Measurements from ENCODE around the gene DISP3.
A peak's percentile ranks its signal among the peaks of the same experiment; 100 is the strongest.

DISP3 gene

GRCh38 chr1:11543392-11543791 is 64.4 kb downstream of the DISP3 start:
- no peak for DNase-seq (ENCODE audit: low spot score)

- DNase-seq (ENCODE audit: low spot score): no peak
These were observed 64.8 kb downstream of the DISP3 start for GRCh38 chr1:11543796-11544195.

DNA sequence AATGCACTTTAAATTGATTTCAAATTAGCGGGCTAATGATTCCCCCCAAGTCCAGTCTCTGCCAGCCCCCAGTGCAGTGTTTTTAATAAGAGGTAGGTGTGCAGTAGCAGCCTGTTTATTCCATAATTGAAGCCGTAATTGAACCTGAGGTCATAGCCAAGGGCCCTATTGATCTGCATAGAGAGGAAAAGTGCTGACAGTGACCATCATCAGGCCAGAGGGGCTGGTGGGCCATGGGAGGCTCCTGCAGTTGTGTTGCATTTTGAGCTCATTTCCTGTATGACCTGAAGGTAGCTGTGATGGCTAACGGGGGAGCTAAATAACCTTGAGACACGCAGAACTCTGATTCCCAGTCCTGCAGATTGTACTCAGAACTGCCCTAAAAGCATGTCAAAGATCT is 67.5 kb downstream of the DISP3 start:
- no peak for DNase-seq (ENCODE audit: low spot score)

DNA sequence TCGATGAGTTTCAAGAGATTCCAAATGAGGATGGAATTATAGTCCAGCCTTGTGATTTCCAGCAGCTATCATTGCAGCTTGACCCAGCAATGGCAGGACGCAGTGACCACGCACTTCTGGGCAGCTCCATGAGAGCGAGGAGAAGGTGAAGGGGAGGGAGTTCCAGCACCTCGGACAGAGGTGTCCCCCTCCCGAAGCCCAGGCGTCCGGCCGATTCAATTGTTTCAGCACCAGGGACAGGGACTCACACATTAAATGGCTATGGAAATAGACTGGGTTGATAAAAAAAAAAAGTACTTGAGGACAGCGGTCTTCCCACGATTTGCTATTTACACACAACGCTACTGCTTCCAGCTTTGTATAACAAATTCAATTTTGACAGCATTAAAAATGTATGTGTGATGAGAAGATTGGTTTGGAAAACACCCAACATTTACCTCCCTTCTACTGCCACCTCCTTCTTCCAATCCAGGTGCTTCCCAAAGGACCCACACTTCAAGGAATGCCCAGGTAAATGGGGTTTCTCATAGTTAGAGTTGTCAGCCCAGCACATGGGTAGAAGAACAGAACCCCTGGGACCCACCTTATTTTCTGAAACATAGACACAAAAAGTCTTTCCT is 71.8 kb downstream of the DISP3 start:
- DNase-seq (ENCODE audit: low spot score): peak; percentile 61

GRCh38 chr1:11558276-11558675 is 79.3 kb downstream of the DISP3 start:
- no peak for DNase-seq (ENCODE audit: low spot score)

DNA sequence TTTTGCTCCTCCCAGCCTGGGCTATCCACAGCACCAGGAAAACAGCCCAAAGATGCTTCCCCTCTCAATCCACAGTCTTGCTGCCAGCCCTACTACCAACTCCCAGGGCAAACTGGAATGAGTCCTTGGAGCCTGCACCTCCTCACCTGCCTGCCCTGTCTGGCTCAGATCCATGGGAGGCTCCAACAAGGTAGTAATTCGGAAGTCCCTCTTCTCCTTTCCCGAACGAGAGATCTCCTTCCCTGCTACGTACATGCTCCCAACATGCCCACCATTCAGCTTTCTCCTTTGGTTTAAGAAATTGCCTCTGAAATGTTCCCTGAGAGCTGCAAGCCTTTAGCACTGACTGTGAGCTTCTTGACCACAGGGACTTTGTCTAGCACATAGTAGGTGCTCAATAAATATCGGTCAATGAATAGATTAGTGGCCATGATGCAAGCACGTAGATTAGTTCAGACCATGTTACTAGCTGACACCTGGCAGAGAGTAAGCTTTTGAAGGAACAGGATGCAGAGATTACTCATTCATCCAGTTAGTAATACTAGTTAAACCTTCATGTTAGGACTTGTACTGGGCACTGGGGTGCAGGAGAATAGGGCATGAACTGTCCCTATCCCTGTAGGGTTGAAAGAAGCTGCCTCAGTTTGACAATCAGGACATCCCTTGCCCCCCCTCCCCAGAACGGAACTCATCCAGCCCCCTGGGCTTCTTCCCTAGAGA is 80.1 kb downstream of the DISP3 start:
- DNase-seq (ENCODE audit: low spot score): no peak

DNA sequence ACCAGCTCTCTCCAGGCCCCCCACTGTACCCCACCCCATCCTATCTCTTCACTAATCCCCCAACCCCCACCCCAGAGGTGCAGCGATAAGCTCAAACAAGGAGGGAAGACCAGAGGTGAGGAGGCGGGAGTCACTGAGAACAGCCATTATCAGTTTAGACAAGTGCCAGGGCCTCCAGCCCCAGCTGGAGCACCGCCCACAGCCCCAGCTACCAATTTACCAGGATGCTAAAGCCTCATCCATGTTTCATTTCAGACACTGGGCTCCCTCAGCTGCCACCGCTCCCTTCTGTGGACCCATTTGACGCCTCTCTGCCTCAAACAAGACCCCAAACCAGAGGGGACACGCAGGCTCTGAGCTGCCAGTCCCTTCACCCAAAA is 80.6 kb downstream of the DISP3 start:
- DNase-seq (ENCODE audit: low spot score): no peak

GRCh38 chr1:11560061-11560460 is 81.1 kb downstream of the DISP3 start:
- no peak for DNase-seq (ENCODE audit: low spot score)

DNA sequence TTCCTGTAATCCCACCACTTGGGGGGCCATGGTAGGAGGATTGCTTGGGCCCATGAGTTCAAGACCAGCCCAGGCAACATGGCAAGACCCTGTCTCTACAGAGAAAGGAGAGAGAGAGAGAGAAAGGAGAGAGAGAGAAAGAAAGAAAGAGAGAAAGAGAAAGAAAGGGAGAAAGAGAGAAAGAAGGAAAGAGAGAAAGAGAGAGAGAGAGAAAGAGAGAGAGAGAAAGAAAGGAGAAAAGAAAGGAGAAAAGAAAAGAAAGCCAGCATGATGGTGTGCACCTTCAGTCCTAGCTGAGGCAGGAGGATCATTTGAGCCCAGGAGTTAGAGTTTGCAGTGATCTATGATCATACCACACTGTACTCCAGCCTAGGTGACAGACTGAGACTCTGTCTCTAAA is 82.8 kb downstream of the DISP3 start:
- no peak for DNase-seq (ENCODE audit: low spot score)

DNA sequence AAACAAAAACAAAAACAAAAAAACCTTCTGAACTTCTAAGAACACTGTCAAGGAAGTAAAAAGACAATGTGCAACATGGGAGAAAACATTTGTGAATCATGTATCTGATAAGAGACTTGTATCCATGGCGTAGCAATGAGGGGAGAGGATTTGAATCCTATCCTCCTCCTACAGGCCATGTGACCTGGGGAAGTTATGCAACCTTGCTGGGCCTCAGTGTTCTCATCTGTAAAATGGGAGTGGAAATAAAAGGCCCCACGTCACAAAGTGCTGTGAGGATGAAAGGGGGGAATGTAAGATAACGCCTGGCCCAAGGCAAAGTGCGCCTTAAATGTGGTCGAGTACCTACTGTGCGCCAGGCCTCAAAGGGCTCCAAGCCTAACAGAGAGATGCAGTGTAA is 83.7 kb downstream of the DISP3 start:
- DNase-seq (ENCODE audit: low spot score): no peak

GRCh38 chr1:11563560-11564069 is 84.7 kb downstream of the DISP3 start:
- no peak for DNase-seq (ENCODE audit: low spot score)

GRCh38 chr1:11564237-11564636 is 85.3 kb downstream of the DISP3 start:
- DNase-seq (ENCODE audit: low spot score): no peak

- no peak for DNase-seq (ENCODE audit: low spot score)
These were observed 87.3 kb downstream of the DISP3 start for GRCh38 chr1:11566042-11566850.

- DNase-seq (ENCODE audit: low spot score): no peak
These were observed 88.5 kb downstream of the DISP3 start for GRCh38 chr1:11567244-11568065.

GRCh38 chr1:11568687-11569086 is 89.7 kb downstream of the DISP3 start:
- DNase-seq (ENCODE audit: low spot score): no peak

GRCh38 chr1:11569551-11569950 is 90.6 kb downstream of the DISP3 start:
- DNase-seq (ENCODE audit: low spot score): no peak

- no peak for DNase-seq (ENCODE audit: low spot score)
These were observed 91.0 kb downstream of the DISP3 start for GRCh38 chr1:11569954-11570353.

- DNase-seq (ENCODE audit: low spot score): no peak
These were observed 91.9 kb downstream of the DISP3 start for GRCh38 chr1:11570821-11571380.

GRCh38 chr1:11571906-11572616 is 93.1 kb downstream of the DISP3 start:
- DNase-seq (ENCODE audit: low spot score): no peak

DNA sequence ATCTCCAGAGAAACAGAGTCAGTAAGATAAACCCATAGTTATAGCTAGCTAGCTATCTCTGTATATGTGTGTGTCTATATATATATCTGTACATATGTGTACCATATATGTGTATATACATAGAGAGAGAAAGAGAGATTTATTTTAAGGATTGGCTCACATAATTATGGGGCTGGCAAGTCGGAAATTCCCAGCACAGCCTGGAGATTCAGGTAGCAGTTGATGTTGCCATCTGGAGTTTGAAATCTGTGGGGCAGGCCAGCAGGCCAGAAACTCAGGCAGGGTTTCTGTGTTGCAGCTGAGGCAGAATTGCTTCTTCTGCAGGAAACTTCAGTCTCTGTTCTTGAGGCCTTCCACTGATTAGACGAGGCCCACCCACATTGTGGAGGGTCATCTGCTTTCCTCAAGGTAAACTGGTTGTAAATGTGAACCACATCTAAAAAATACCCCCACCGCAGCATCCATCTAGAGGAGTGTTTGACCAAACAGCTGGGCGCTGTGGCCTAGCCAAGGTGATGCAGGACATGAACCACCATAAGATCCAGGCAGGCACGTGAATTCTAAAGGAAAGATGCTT is 94.2 kb downstream of the DISP3 start:
- DNase-seq (ENCODE audit: low spot score): no peak

GRCh38 chr1:11575553-11575952 is 96.6 kb downstream of the DISP3 start:
- DNase-seq (ENCODE audit: low spot score): no peak

All from globus pallidus (tissue), 1 donor.